Right lung (tissue), 5 donors: Measurements from ENCODE around the gene B4GALT3. TPM values are rescaled to one million over a fixed set of nuclear protein-coding genes. Genes with fewer than 3 reads are reported as not detected.

Source experiments
- DNase-seq, 2 donors: peaks; one replicate each; pipeline ENCODE4 v3.0.0-alpha.2; 2013
- polyA plus RNA-seq, 5 donors: library from polyadenylated mRNA; unstranded; fragments of 120-200 nt; gene quantifications; one replicate each; pipeline versions ENCODE4 v1.2.1 to v1.2.3, GENCODE V29; 2013; ENCODE audit warnings: inconsistent platforms in 1 of 5, low replicate concordance in 1 of 5; ENCODE audit not compliant: insufficient read length in 5 of 5, insufficient read depth in 1 of 5

Gene B4GALT3
- polyA plus RNA-seq, 5 donors = 31.7 to 48.1 (median 41.5) TPM

DNA sequence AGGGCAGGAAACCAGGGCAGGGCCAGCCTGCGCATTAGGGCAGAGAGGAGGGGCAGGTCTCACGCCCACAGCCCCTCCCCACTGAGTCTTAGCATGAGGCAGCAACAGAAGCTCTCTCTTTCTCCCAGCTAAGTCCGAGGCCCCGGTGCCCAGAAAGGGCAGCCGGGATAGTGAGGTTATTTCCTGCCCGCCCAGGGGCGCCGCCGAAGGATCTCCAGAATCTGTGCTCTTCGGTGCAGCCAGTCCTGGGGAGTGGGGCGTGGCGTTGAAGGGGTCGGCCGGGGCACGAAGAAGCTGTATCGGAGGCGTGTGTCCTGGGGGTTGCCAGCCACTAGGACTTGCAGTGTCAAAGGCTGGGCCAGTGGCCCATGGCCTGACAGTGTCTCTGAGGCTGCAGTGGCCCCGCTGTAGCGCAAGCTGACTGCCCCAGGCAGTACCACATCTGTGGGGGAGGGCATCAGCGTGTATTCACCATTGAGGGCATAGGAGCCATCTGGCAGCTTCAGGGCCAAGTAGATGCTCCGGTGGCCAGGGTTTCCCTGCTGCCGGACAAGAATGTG is 13.7 kb upstream of the B4GALT3 start:
- DNase-seq = no peak

- DNase-seq = no peak
These were observed 11.7 kb upstream of the B4GALT3 start for GRCh38 chr1:161189036-161189435.

- no peak for DNase-seq
These were observed 11.1 kb upstream of the B4GALT3 start for GRCh38 chr1:161188381-161188780.

DNA sequence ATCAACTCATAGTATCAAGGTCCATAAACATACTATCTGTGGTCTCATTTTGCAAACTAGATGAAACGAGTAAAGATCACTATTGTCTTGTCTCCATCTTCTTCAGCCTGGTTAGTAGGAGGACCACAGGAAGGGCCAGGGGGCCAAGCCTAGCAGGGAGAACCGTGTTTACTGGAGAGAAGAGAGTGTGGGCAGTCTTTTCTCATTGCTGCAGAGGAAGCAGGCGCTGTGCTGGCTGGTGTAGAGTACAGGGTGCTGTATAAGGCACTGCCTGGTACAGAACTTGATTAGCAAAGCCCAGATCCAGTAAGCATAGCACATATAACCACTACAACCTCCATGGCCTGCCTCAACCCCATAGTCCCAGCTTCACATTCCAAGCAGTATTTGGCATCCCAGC is 10.0 kb upstream of the B4GALT3 start:
- no peak for DNase-seq

DNA sequence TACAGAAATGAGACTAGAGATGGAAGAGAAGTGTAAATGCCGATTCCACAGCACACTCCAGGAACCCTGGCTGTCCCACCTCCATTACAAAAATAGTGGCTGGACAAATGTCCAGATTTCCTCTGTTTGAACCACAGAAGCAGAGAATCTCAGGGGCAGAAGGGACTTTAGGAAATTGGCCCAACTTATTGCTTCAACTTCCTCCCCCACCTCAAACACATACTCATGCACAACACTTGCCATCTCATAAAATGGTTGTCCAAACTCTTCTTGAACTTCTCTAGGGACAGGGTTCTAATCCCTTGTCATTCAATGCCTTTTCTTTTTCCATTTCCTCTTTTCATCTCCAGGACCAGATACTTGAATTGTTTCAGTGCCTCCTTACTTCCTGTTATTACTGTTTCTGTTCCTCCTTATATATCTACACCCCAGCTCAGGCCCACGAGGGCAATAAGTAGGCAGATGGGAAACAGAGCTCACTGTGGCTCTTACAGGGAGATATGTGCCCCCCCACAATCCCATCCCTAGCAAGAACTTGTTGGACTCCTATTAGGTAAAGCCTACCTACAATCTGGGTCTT is 8.5 kb upstream of the B4GALT3 start:
- no peak for DNase-seq

- peak; percentile 78 to 79 for DNase-seq
These were observed 8.0 kb upstream of the B4GALT3 start for GRCh38 chr1:161185282-161185682.

DNA sequence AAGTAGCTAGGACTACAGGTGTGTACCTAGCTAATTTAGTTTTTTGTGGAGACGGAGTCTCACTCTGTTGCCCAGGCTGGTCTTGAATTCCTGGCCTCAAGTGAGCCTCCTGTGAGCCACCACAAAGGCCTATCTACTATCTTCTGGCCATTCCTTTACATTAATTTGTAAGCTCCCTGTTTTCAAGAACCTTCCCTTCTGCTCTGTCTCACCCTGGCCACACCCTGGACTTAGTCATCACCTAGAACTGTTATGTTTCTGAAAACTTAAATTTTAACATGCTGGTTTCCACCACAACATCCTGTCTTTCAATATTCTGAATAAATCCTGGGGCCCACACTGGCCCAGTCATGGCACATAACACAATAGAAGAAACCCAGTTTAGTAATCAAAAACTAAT is 4.9 kb upstream of the B4GALT3 start:
- no peak for DNase-seq

GRCh38 chr1:161180639-161181038 is 3.3 kb upstream of the B4GALT3 start:
- no peak for DNase-seq

DNA sequence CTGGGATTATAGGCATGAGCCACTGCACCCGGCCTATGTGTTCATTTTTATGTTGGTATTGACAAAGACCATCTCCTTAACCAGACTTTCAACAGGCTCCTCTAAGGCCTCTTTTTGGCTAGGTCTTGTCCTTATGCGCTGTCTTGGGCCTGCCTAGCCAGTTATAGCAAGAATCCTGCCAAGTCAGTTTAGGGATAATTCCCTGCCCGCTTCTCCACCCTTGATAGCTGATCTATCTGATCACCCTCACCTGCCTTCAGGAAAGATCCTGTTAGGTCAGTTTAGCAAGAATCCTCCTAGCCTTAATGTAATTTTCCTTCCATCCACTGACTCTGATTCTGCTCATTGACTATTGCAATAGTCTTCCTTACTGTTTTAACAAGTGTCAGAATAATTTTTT is 2.4 kb upstream of the B4GALT3 start:
- no peak for DNase-seq

DNA sequence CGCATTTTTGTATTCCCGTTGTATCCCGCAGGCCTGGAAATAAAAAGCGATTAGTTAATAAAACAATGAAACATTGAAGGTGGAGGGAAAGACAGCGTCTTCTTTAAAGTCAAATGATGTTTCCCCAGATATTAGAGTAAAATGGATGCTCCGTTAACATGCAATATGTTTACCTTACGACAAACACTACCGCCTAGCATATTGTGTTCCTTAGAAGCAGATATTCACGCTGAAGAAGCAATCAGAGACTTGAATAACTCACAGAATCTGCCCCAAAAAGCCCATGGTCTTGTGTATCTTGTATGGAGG is 583 bp upstream of the B4GALT3 start:
- no peak for DNase-seq

DNA sequence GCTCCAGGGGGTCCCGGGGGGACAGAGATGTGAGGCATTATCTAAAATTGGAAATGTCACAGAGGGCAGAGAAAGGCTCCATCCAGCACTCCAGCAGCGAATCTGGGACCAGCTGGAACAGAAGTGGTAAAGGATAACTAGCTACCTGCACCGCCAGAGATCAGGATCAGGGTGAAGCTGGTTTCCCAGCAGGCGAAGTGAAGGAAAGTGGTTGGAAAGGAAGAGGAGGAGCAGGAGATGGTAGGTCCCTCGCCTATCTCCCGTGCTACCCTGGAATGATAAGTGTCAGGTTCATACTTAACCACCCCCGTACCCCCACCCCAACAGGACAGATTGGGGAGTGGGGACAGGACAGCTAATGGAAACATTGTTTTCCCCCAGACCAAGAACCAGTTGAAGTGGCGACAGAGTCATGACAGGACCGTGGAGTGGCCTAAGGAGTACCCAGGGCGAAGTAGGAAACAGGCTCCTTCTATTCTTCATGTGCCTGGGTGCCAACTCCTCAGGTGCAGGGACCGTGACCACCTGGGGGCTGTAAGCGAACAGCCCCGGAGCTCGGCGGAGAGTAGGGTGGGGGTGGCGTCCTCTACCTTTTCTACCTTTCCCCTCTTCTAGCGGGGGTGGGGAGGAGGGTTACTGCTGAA is 717 bp downstream of the B4GALT3 start:
- DNase-seq = no peak

- no peak for DNase-seq
These were observed 1.4 kb downstream of the B4GALT3 start for GRCh38 chr1:161175771-161176453.

- DNase-seq = no peak
These were observed 2.4 kb downstream of the B4GALT3 start for GRCh38 chr1:161174911-161175310.

DNA sequence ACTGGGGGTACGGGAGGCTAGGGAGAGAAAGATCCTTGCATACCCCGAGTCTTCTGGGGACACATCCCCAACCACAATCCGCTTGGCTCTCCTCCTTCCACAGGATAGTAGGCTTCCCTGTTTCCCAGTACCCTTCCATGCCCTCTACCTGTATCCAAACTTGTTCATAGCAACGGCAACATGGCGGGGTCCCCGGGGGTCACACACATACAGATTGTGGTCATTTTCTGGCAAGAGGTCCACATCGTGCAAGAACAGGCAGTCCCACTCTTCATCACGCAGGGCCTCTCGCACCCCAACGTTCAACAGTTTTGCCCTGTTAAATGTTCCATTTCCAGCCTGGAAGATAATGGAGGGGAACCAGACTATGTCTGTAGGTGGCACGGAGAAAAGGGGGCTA is 3.6 kb downstream of the B4GALT3 start:
- no peak for DNase-seq

- DNase-seq = no peak
These were observed 4.4 kb downstream of the B4GALT3 start for GRCh38 chr1:161172776-161173376.

DNA sequence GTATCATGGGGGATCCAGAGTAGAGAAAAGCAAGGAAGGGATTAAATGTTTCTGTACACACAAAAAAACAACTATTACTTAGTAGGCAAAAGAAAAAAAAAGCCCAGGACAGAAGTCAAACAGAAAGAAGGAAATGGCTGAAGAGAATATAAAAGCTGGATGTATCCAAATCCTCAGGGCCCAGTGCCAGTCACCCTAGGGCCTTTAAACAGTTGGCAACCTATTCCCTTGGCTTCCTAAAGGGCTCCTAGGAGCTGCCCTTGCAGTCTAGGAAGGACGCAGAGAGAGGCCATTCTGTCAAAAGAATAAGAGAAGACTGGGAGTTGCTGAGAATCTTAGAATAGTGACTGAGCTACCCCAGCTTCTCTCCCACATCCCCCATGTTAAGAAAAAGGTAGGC is 5.0 kb downstream of the B4GALT3 start:
- no peak for DNase-seq

DNA sequence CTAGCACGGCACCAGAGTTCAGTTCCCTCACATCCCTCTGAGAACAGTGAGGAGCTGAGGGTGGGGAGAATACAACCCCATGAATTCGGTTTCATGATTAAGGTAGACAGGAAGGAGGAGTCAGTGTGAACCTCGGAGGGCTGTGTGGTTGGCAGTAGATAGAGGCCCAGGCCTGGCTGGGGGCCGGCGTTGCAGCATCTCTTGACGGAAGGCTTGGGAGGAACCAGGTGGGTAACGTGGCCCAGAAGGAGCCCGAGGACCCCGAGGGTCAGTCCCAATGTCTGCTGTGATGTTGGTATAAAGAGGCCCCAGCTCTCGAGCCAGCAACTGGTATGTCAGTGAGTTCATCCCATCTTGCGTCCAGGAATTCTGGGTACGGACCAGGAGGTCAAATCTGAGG is 5.6 kb downstream of the B4GALT3 start:
- DNase-seq = no peak

DNA sequence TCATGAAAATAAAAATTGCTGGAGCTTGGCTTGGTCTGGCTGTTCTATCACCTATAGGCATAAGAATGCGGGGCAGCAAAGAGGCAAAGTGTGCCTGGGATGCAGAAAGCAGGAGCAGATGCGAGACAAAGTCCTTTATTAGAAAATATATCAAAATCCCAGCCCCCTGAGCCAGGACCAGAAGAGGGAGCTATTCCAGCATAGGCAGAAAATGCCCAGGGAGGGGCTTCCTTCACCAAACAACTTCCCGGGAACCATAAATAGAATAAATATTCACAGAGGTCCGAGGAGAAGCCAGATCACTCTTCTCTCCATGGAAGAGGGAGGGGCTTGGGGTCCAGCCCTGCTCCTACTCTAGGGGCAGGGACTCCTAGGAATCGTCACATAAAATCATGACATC is 6.1 kb downstream of the B4GALT3 start:
- DNase-seq = no peak

DNA sequence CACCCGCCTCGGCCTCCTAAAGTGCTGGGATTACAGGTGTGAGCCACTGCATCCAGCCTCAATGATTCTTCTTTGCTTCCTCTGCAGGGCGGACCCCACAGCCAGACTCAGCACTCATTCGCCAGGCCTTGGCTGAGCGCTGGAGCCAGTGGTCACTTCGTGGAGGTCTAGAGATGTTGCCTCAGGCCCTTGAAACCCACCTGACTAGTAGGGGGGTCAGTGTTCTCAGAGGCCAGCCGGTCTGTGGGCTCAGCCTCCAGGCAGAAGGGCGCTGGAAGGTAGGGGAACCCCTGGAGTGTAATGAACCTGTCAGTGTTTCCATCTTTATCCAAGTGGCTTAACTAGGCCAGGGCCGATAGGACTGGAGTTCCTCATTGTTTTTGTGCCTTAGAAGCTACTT is 8.4 kb downstream of the B4GALT3 start:
- DNase-seq = no peak

GRCh38 chr1:161166669-161167548 is 10.4 kb downstream of the B4GALT3 start:
- no peak for DNase-seq

DNA sequence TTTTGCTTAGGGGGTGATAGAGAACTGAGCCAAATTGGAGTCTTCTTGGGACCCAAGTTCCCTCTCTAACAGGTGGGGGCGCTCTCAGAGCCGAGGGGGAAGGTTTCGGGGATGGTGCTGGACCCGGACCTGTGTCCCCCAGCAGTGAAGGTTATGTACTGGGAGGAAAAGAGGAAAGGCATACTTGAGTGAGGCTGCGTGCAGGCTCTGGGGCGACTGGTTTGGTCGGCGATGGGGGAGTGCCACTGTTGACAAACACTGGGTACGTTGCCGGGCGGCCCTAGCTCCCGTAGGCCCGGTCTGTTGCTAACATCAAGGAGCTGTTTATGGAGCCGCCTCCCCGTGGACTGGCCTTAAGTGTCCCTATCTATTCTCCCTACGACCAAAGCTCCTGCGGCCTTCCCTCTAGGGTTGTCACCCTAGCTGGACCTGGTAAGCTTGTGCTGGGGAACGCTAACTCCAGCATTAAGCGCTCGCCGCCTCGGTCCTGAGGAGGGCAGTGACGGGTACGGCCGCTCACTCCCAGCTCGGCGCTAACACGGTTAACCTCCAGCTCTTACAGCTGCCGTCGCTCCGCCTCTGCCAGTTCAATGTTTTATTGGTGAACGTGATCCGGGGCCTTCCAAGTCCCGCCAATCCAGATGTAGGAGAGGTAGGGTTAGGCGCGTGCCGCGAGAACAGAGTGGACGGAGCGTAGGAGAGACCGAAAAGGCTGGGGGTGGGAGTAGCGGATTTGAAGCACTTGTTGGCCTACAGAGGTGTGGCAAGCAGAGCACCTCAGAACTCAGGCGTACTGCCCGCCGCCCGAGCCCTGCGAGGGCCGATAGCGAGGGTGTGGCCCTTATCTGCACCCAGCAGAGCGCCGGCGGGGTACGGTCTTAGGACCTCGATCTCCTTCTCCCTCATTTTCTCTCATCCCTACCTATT is 11.3 kb downstream of the B4GALT3 start, which contains the start of gene PPOX:
TSS of gene PPOX (plus strand) at position 685 of the 927 bp plus-strand sequence. CDS start 422 bp downstream, outside the sequence.
- peak; percentile 96 to 97 for DNase-seq
